HG03108 (cell line): ENCODE results near the gene RAPGEF3.
A peak's percentile ranks its signal among the peaks of the same experiment; 100 is the strongest.

ENCODE experiments used
- ATAC-seq: cut with Tn5 transposase; IDR thresholded peaks from one replicate; pipeline ENCODE4 v1.9.1; 2021; ENCODE audit warnings: moderate library complexity; ENCODE audit not compliant: unreplicated experiment

Gene RAPGEF3

GRCh38 chr12:47705566-47706425 lies 52.9 kb downstream of the RAPGEF3 start, which contains the start of gene RPAP3:
Gene RPAP3 (minus strand): TSS chr12:47706030. CDS start chr12:47702840, 3,190 bp downstream.
- peak; percentile 82 for ATAC-seq

- ATAC-seq, result no peak
Measured at GRCh38 chr12:47705229-47705565, 53.5 kb downstream of the RAPGEF3 start.

GRCh38 chr12:47704719-47705118 lies 54.0 kb downstream of the RAPGEF3 start:
- no peak for ATAC-seq

- no peak for ATAC-seq
Measured at GRCh38 chr12:47700263-47700662, 58.4 kb downstream of the RAPGEF3 start.

GRCh38 chr12:47698631-47699030 lies 60.0 kb downstream of the RAPGEF3 start:
- no peak for ATAC-seq

GRCh38 chr12:47698055-47698454 lies 60.6 kb downstream of the RAPGEF3 start:
- ATAC-seq, result no peak

GRCh38 chr12:47689215-47689614 lies 69.5 kb downstream of the RAPGEF3 start:
- no peak for ATAC-seq

- no peak for ATAC-seq
Measured at GRCh38 chr12:47687636-47688035, 71.0 kb downstream of the RAPGEF3 start.

- ATAC-seq, result peak; percentile 54
Measured at GRCh38 chr12:47686645-47687240, 71.9 kb downstream of the RAPGEF3 start.
